GM12874 (cell line): ENCODE data around the gene MED17.

ENCODE experiments used
- TF ChIP-seq, protein P1 (sequence below): IDR thresholded peaks from 2 replicates; pipeline ENCODE4 v1.5.1; 2011; ENCODE audit warnings: low read depth, mild to moderate bottlenecking, control low read depth, low read length, moderate library complexity; ENCODE audit not compliant: insufficient read depth

MED17 gene

DNA sequence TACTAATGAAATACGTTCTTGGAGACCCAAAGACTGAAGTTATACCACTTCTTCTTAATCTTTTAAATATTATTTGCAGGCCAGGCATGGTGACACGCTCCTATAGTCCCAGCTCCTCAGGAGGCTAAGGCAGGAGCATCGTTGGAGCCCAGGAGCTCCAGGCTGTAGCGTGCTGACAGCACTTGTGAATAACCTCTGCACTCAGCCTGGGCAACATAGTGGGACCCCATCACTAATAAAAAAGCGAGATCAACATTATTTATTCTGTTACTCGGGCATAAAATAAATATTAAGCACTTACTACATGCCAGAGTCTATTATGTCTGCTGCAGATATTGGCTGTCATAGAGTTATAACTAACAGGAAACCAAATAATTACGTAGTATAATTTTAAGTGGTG lies 720 bp upstream of the MED17 start:
- TF ChIP-seq, protein P1, sequence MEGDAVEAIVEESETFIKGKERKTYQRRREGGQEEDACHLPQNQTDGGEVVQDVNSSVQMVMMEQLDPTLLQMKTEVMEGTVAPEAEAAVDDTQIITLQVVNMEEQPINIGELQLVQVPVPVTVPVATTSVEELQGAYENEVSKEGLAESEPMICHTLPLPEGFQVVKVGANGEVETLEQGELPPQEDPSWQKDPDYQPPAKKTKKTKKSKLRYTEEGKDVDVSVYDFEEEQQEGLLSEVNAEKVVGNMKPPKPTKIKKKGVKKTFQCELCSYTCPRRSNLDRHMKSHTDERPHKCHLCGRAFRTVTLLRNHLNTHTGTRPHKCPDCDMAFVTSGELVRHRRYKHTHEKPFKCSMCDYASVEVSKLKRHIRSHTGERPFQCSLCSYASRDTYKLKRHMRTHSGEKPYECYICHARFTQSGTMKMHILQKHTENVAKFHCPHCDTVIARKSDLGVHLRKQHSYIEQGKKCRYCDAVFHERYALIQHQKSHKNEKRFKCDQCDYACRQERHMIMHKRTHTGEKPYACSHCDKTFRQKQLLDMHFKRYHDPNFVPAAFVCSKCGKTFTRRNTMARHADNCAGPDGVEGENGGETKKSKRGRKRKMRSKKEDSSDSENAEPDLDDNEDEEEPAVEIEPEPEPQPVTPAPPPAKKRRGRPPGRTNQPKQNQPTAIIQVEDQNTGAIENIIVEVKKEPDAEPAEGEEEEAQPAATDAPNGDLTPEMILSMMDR = no peak

DNA sequence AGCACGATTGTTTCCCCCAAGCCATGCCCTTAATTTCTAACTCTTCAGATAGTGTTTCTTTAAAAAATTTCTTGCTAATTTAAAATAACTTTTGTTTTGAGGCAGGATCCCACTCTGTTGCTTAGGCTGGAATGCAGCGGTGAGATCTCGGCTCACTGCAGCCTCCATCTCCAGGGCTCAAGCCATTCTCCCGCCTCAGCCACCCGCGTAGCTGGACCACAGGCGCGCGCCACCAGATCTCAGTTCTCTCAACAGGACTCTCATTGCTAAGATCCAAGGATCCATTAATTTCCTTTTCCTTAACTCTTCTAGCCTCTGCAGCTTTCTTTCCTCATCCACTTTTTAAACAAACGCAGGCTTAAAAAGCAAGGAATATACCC lies 327 bp upstream of the MED17 start:
- TF ChIP-seq, protein P1 = no peak

DNA sequence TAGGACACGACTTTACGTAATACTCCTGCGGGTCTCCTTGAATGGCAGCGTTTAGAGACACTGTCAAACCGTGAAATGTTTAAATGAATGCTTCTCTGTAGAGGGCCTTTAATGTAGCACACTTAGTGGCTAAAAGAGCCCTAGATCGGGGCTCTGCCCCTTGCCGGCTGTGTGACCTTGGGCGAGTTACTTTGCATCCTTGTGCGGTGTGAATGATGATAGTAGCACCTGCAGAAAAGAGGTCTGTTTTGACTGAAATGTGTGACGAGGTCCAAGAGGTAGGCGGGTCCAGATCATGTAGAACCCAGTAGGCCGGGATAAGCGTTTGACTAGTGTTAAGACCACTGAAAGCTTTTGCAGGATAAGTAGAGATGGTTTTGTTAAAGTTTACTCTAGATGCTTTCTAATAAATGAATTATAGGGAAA lies 866 bp downstream of the MED17 start:
- TF ChIP-seq, protein P1 = no peak

DNA sequence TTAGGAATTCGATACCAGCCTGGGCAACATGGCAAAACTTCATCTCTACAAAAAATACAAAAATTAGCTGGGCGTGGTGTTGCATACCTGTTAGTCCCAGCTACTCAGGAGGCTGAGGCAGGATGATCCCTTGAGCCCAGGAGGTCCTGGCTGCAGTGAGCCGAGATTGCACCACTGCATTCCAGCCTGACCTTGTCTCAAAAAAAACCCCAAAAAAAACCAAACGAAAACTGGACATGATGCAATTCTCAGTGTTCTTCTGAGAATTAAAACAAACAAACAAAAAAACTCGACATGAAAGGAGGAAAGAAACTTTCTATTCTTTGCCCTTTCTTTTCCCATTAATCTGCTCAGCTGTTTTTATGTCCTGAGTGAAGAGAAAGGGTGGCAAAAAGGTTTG lies 7.4 kb downstream of the MED17 start:
- TF ChIP-seq, protein P1 = no peak

DNA sequence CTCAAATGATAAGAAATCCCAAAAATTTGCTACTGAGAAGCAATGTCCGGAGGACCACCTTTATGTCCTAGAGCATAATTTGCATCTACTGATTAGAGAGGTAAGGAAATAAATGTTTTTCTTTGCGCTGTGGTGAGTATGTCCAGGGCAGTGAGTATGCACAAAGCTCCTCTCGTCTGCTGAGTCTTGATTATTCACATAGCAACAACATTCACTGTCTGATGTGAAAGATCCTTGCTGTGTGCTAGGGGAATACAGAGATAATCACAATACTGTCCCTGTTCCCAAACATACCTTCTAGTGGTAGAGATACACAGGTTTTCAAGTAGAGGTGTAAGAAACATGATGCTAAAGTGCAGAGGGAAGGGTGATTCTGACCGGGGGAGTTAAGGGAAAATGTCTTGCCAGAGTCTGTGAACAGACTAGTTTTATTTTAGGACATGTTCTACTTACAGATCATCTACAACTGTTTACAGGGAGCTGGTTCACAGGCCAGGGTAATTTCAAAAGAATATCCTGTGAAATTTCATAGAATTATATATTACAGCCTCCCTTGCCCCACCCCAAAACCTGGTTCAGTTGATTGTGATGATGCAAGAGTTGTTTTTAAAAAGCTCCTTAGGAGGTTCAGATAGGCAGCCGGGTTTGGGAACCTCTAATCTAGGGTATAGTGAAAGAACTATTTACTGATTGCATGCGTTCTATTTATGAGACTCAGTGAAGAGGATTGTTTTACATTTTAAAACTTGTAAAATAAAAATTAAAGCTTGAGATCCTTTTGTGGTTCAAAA lies 12.6 kb downstream of the MED17 start:
- TF ChIP-seq, protein P1 = no peak

DNA sequence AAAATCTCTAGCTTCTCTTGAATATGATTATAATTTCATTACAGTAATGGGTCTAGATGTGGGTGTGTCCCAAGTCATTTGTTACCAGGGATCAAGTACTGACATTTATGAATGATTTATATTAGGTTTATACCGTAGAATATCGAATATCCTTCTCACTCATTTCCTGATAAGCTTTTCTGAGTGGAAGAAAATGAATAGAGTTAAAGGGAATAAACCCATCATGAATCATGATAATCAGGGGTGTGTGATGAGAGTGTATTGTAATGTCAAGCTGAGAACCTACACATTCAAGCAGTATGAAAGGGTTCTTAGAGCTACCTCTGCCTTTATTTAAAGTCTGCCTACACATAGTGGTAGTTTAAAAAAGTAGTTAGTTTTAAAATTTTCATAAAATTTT lies 17.3 kb downstream of the MED17 start:
- TF ChIP-seq, protein P1 = no peak

DNA sequence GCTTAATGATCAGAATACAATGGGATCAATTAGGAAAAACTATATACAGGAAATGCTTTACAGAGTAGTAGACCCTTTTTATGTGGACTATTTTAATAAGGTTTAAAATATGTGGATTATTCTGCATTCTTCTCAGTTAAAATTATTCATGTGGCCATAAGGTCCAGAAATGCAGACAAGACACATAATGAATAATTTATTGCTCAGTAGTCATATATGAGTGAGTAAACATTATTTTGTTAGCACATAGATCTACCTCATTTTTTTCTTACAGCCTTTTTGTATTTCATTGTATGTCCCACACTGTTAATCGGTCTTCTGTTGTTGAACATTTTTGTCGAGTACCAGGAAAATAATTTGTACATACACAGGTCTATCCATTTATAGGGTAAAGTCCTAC lies 20.8 kb downstream of the MED17 start:
- TF ChIP-seq, protein P1 = no peak
